ENCODE data around the gene MED13.

GRCh38 chr17:62024866-62025265 lies 40.2 kb downstream of the MED13 start:
- TF ChIP-seq CTCF (IDR thresholded peaks at IDR 0.05; ENCODE audit: poor library complexity) (no peak), EZH2 (IDR thresholded peaks at IDR 0.05; ENCODE audit: borderline replicate concordance) (no peak), EZH2phosphoT487 (IDR thresholded peaks at IDR 0.05; ENCODE audit: low read depth, severe bottlenecking, unreplicated experiment) (no peak)

Data from hepatocyte (in vitro differentiated cells).